ENCODE data around the gene UTF1.

- TF ChIP-seq POLR2A (IDR thresholded peaks at IDR 0.05) (no peak), CTCF (IDR thresholded peaks at IDR 0.05) (no peak)
Observed at GRCh38 chr10:133194151-133194550, 35.9 kb upstream of the UTF1 start.

Measured in esophagus squamous epithelium (tissue), 4 donors.